GM12891 (cell line): ENCODE data around the gene AP2M1.

Experiments used
- PAX5 ChIP-seq: IDR thresholded peaks from 2 replicates; pipeline ENCODE4 v1.6.1; 2011; ENCODE audit warnings: low read length, moderate library complexity, mild to moderate bottlenecking; ENCODE audit not compliant: insufficient read depth, severe bottlenecking
- POLR2A ChIP-seq: IDR thresholded peaks from 2 replicates; pipeline ENCODE4 v1.6.1; 2011; ENCODE audit warnings: low read depth, low read length, control low read depth
- POLR2AphosphoS5 ChIP-seq: IDR thresholded peaks from 2 replicates; pipeline ENCODE4 v1.6.1; 2011; ENCODE audit warnings: low read depth, low read length, control low read depth
- SPI1 ChIP-seq: IDR thresholded peaks from 2 replicates; pipeline ENCODE4 v1.6.1; 2011; ENCODE audit warnings: low read depth, low read length, control low read depth
- TAF1 ChIP-seq: IDR thresholded peaks from 2 replicates; pipeline ENCODE4 v1.6.1; 2011; ENCODE audit warnings: low read depth, low read length, control low read depth

- TF ChIP-seq POLR2A (no peak), POLR2AphosphoS5 (no peak), SPI1 (no peak), TAF1 (no peak), PAX5 (no peak)
Measured at GRCh38 chr3:184149123-184149522, 25.5 kb upstream of the AP2M1 start.
